ENCODE measurements around the gene VCL.
"Not testable (repeated sequence)": the region's sequence is repeated elsewhere in the genome, so short reads cannot be mapped to it uniquely, and the experiment has no call there.

Gene VCL

DNA sequence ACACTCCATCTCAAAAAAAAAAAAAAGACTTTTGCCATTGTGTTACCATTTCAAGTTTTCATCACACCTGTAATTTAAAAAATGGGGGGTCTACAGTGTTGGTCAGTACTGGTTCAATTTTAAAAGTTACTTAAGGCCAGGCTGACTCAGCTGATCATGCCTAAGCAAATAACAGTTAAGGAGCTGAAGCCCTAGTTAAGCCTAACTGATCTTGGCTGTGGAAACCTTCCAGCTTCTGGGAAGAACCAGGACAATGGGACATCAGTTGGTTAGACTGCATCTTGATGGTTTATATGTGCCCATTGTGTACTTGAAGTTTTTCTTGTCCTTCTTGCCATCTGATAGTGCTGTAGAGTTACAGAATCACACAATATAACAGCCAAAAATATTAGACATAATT lies 26.7 kb downstream of the VCL start:
- no peak for DNase-seq (ENCODE audit: extremely low read depth, low read depth)
- TF ChIP-seq, protein P1, sequence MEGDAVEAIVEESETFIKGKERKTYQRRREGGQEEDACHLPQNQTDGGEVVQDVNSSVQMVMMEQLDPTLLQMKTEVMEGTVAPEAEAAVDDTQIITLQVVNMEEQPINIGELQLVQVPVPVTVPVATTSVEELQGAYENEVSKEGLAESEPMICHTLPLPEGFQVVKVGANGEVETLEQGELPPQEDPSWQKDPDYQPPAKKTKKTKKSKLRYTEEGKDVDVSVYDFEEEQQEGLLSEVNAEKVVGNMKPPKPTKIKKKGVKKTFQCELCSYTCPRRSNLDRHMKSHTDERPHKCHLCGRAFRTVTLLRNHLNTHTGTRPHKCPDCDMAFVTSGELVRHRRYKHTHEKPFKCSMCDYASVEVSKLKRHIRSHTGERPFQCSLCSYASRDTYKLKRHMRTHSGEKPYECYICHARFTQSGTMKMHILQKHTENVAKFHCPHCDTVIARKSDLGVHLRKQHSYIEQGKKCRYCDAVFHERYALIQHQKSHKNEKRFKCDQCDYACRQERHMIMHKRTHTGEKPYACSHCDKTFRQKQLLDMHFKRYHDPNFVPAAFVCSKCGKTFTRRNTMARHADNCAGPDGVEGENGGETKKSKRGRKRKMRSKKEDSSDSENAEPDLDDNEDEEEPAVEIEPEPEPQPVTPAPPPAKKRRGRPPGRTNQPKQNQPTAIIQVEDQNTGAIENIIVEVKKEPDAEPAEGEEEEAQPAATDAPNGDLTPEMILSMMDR (IDR thresholded peaks at IDR 0.05; ENCODE audit: low read depth, low read length): no peak

DNA sequence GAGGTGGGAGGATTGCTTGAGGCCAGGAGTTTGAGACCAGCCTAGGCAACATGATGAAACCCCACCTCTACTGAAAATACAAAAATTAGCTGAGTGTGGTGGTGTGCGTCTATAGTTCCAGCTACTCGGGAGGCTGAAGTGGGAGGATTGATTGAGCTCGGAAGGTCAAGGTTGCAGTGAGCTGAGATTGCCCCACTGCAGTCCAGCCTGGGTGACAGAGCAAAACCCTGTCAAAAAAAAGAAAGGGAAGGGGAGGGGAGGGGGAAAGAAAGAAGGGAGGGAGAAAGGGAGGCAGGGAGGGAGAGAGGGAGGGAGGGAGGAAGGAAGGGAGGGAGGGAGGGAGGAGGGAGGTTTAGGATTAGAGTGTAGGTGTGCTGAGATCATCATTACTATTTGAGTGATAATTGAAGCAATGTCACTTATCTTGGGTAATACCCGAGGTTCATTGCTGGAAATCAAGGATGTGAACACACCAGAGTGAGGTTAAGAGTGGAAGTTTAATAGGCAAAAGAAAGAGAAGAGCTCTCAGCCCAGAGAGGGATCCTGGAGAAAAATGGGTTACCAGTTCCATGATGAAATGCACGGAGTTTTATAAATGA lies 27.6 kb downstream of the VCL start:
- DNase-seq (ENCODE audit: extremely low read depth, low read depth): no peak
- TF ChIP-seq, protein P1 (IDR thresholded peaks at IDR 0.05; ENCODE audit: low read depth, low read length): no peak

DNA sequence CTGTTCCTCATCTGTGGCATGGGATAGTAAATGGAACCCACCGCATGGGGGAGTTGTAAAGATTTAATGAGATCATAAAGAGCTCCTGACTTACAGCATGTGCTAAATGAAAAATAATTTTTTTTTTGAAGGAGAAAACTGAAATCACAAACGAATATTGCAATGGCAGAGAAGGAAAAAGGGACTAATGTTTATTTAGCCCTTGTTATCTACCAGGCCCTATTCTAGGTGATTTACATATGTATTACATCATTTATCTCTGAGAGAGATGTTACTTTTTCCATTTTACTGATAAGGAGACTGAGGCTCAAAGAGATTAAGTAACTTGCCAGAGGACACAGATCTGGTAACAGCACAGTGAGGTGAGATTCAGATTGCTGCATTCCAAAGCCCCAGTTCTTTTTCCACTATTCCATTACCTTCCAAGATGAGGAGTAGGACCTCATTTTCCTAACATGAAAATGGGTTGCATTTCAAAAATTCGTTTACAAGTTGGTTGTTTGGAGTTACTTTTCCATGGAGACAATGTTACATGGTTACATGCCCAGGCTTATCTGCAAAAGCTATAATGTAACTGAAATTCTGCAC lies 28.6 kb downstream of the VCL start:
- TF ChIP-seq, protein P1 (IDR thresholded peaks at IDR 0.05; ENCODE audit: low read depth, low read length): no peak; the same call in none of the 2 replicates
- DNase-seq (ENCODE audit: extremely low read depth, low read depth): no peak

DNA sequence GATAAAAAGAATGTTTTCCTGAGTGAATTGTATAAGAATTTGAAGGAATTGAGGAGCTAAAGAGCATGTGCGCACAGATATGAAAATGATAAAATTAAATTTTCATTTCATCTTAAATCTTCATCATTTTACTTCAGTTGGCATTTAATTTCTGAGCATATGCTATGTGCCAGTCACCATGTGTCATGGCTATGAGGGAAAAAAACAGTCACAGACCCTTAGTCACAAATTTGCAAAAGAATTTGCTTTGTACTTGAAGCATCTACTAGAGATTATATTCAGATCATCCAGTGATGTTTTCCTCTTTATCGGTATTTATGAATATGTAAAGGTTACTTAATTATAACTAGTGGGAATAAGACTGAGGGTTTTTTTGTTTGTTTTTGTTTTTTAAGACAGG lies 29.8 kb downstream of the VCL start:
- no peak for DNase-seq (ENCODE audit: extremely low read depth, low read depth)
- TF ChIP-seq, protein P1 (IDR thresholded peaks at IDR 0.05; ENCODE audit: low read depth, low read length): no peak

DNA sequence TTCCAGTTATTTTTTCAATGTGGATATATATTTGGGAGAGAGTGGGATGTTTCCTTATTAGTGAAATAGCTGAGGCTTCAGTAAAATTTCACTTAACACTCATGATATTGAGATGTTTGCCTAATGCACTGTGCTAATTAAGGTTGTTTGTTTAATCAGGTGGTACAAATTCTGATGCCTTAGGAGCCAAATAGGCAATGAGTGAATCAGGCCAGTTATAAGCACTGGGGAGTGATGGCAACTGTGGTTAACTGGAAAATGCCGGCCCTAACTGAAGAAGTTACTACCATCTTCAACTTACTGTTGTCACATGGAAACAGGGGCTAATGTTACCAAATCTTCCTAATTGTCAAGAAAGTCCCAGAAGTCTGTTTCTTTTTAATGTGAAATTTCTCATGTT lies 32.0 kb downstream of the VCL start:
- no peak for DNase-seq (ENCODE audit: extremely low read depth, low read depth)
- TF ChIP-seq, protein P1 (IDR thresholded peaks at IDR 0.05; ENCODE audit: low read depth, low read length): no peak

DNA sequence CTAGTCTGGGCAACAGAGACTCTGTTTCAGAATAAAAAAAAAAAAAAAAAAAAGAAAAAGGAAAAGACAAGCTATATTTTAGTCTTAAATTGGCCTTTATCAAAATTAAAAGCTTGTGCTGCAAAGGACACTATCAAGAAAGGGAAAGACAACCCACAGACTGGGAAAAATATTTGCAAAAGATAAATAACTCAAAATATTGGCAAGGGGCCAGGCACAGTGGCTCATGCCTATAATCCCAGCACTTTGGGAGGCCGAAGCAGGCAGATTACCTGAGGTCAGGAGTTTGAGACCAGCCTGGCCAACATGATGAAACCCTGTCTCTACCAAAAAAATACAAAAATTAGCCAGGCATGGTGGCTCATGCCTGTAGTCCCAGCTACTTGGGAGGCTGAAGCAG lies 34.3 kb downstream of the VCL start:
- not testable (repeated sequence) for DNase-seq (ENCODE audit: extremely low read depth, low read depth)

DNA sequence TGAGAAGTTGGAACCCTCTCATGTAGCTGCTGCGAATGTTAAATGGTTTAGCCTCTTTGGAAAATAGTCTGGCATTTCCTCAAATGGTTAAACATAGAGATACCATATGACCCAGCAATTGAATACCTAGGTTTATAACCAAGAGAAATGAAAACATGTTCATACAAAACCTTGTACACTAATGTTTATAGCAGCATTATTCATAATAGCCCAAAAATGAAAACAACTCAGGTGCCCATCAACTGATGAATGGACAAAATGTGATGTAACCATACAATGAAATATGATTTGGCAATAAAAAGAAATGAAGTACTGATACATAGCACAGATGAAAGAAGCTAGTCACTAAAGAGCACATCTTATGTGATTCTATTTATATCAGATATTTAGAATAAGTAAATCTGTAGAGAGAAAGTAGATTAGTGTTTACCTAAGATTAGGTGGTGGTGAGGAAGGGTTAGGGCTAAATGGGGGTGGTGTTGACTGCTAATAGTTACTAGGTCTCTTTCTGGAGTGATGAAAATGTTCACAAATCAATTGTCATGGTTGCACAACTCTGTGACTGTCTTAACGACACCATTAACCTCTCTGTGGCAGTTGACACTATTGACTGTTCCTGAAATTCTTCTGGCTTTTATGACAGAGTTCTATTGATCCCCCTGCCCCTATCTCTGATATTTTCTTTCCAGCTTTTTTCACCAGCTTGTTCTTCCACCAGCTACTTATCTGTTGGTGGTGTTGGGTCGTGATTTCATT lies 35.2 kb downstream of the VCL start:
- TF ChIP-seq, protein P1 (IDR thresholded peaks at IDR 0.05; ENCODE audit: low read depth, low read length): no peak
- DNase-seq (ENCODE audit: extremely low read depth, low read depth): no peak
